Psoas muscle (tissue), 8 donors: ENCODE data around the gene FOXP1. TPM values are rescaled to one million over a fixed set of nuclear protein-coding genes. Genes with fewer than 3 reads are reported as not detected.
A peak's percentile ranks its signal among the peaks of the same experiment; 100 is the strongest.

Experiments used
- ATAC-seq, 4 donors: fragments of 200-7000 bp; cut with Tn5 transposase; one replicate each; pipeline ENCODE4 v1.9.1; 2020; ENCODE audit warnings: moderate library complexity in 3 of 4, mild to moderate bottlenecking in 2 of 4
- DNase-seq, 2 donors: peaks; one replicate each; pipeline ENCODE4 v3.0.0-alpha.2; 2020
- H3K27ac ChIP-seq: fragments of 200-600 bp; one replicate; pipeline ENCODE4 v1.8.0; 2022
- H3K27me3 ChIP-seq, 3 donors: fragments of 200-600 bp in 1 of 3; one replicate each; pipeline versions ENCODE4 v1.6.1 to v1.8.0; 2013 to 2022; ENCODE audit warnings: low read length in 2 of 3, mild to moderate bottlenecking in 2 of 3, moderate library complexity in 1 of 3; ENCODE audit not compliant: insufficient read depth in 3 of 3
- H3K36me3 ChIP-seq, 2 donors: fragments of 200-600 bp in 1 of 2; one replicate each; pipeline versions ENCODE4 v1.6.1 to v1.8.0; 2013 to 2022; ENCODE audit warnings: low read depth in 1 of 2, mild to moderate bottlenecking in 1 of 2, moderate library complexity in 1 of 2; ENCODE audit not compliant: insufficient read depth in 1 of 2
- H3K4me1 ChIP-seq: fragments of 200-600 bp; one replicate; pipeline ENCODE4 v1.8.0; 2022
- H3K4me3 ChIP-seq: fragments of 200-600 bp; one replicate; pipeline ENCODE4 v1.8.0; 2022; ENCODE audit warnings: mild to moderate bottlenecking
- H3K9me3 ChIP-seq: fragments of 200-600 bp; one replicate; pipeline ENCODE4 v1.8.0; 2022
- WGBS, 3 donors: extraction: QIAGEN DNeasy Blood & Tissue Kit; methylation state at CpG; one replicate each; pipeline versions ENCODE4 v1.1.6 to v1.1.7; 2013; 5-methylcytosine and 5-hydroxymethylcytosine counted together
- intact Hi-C, 2 donors: fragments of 100-400 bp; cut with DNase I; formaldehyde crosslinking; loops; one replicate each; pipeline versions ENCODE4 v1.11.0 to v1.14.2; 2022
- polyA plus RNA-seq, 3 donors: library from polyadenylated mRNA; stranded (reverse); fragments of 200-250 nt; gene quantifications; one replicate each; pipeline ENCODE4 v1.2.3, GENCODE V29; 2013
- total RNA-seq, 4 donors: library from RNA; stranded (reverse); fragmentation: NEBNext Ultra II Directional in 2 of 4; extraction: Animal tissue kit (Norgen Biotek cat#: 25700) in 2 of 4; gene quantifications; one replicate each; pipeline versions ENCODE4 v1.2.1 to v1.2.4, GENCODE V29; 2021 to 2023
- TF ChIP-seq, protein P1 (sequence below): fragments of 200-600 bp; IDR thresholded peaks from one replicate; pipeline ENCODE4 v1.8.0; 2022; ENCODE audit warnings: antibody characterized with exemption
- donor health status: healthy with polysubstance abuse.
- donor health status: DM: no; HTN: no; CAD: no; lungs with moderate emphysema.
- donor health status: Bipolar disorder and iron deficiency.
- donor health status: healthy.
- donor health status: DM: yes; HTN: yes; CAD: no.
- donor health status: DM: no; HTN: no; CAD: no.
- donor health status: DM: no; HTN: no; CAD: no.
- donor health status: DM: yes; HTN: yes; CAD: no.

Gene FOXP1
- total and polyA plus RNA-seq, 7 donors: 2.6 to 26.4 (median 15.4) TPM

DNA sequence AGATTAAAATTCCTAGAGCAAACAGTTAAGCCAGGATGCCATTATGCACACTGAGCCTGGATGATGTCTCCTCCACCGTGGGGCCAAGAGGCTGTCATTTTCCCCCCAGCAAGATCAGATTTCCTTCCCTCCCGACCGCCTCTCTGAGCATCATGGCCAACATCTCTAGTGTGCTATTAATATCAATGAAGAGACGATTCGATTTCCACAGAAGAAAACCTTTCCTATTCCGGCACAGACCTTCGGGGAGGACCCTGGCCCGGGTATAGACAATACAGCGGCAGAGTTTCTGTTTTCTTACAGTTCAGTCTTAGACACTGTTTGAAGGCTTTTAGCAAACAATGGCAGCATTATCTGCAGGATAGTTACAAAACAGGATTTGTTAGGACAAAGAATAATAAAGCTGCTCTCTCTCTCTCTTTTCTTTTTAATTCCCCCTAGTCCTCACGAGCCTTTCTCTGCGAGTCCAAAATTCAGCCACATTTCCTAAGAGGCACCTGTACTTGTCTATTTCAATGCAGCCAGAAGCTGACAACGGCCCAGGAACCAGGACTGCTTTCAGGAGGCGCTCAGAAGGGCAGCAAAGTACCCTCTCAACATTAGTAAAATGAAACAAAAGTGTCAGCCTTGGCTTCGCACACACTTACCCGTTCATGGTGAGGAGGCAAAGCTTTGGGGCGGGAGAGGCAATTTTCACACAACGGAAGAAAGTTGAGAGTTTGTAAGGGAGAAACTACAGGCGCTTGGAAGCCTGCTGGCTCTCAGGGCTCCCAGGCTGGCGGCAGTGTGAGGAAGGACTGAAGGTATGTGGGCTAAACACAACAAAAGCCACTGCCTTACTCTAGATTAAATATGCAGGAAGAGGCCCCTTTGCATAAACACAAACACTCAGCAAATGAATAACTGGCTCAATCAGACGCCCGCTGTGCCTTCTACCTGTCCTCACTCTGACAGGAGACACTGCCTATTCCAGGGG lies 278.0 kb downstream of the FOXP1 start:
- peak; percentile 93 to 98 (median 96) for ATAC-seq
- 8 to 12% (median 10%) methylated on average over 21 of the region's 21 CpGs for WGBS, 3 donors
- TF ChIP-seq, protein P1, sequence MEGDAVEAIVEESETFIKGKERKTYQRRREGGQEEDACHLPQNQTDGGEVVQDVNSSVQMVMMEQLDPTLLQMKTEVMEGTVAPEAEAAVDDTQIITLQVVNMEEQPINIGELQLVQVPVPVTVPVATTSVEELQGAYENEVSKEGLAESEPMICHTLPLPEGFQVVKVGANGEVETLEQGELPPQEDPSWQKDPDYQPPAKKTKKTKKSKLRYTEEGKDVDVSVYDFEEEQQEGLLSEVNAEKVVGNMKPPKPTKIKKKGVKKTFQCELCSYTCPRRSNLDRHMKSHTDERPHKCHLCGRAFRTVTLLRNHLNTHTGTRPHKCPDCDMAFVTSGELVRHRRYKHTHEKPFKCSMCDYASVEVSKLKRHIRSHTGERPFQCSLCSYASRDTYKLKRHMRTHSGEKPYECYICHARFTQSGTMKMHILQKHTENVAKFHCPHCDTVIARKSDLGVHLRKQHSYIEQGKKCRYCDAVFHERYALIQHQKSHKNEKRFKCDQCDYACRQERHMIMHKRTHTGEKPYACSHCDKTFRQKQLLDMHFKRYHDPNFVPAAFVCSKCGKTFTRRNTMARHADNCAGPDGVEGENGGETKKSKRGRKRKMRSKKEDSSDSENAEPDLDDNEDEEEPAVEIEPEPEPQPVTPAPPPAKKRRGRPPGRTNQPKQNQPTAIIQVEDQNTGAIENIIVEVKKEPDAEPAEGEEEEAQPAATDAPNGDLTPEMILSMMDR: no peak
- Histone ChIP-seq H3K4me1 (peaks cover 19% of the 10 kb centered on the region), H3K4me3 (peak overlapping the region; percentile 60), H3K27ac (peak overlapping the region; percentile 81), H3K36me3 (no peaks in the 10 kb centered on the region), H3K9me3 (no peaks in the 10 kb centered on the region), H3K27me3 (no peaks in the 10 kb centered on the region)
- peak; percentile 20 to 64 for DNase-seq
- intact Hi-C loops: loop anchor here (2.0 to 10.0 kb wide), 4 partner anchors 243 to 301 kb away; partner anchors contain the start of gene FOXP1 (in 1 of the 2)

DNA sequence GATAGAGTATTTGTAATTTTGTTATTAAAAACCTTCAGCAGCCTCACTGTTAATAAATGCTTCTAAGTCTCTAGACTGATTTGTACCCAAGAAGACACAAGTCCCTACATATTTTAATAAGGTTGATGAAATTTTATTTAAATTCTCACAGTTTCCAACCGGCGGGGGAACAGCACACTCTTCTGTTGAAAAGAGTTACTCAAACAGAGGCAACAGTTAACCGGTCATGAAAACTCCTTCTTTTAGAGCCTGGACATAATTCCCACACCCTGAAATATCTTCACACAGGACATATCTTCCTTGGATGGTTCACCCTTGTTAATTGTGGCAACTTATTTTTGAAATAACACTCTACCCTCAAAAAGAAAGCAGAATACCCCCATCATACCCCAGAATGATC lies 278.8 kb downstream of the FOXP1 start:
- peak in 1 of 4 donors; percentile 45 for ATAC-seq
- WGBS, 3 donors: 20 to 46% (median 31%) methylated on average over 3 of the region's 3 CpGs
- no peak for DNase-seq
- Histone ChIP-seq H3K36me3 (no peaks in the 10 kb centered on the region), H3K4me1 (peaks cover 19% of the 10 kb centered on the region), H3K9me3 (no peaks in the 10 kb centered on the region), H3K4me3 (peak overlapping the region; percentile 60), H3K27me3 (no peaks in the 10 kb centered on the region), H3K27ac (no peak overlapping the region)
- intact Hi-C loops: loop anchor here (2.0 to 10.0 kb wide), 4 partner anchors 242 to 300 kb away; partner anchors contain the start of gene FOXP1 (in 1 of the 2)
- TF ChIP-seq, protein P1: peak; percentile 26

DNA sequence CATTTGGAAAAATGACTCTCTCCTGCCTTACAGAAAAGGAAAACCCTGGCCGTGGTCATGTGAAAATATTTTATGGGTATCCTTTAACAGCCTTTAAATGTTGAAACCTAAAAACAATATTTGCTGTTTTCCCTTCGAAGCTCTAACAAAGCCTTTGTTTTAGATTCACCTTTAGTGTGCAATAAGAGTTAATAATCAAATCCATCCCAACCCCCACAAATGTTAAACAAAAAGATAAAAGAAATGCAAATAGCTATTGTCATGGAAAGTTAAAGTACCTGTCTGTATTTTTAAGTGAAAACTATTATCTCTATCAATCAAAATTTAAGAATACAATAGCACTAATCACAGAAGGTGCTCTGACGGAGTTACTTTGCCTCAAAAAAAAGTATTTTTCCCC lies 279.3 kb downstream of the FOXP1 start:
- ATAC-seq (no peak), DNase-seq (no peak)
- Histone ChIP-seq H3K27ac (no peak overlapping the region), H3K36me3 (no peaks in the 10 kb centered on the region), H3K9me3 (no peaks in the 10 kb centered on the region), H3K27me3 (no peaks in the 10 kb centered on the region), H3K4me3 (no peak overlapping the region), H3K4me1 (peaks cover 19% of the 10 kb centered on the region)
- intact Hi-C loops: loop anchor here (2.0 to 10.0 kb wide), 3 partner anchors 281 to 299 kb away; partner anchors contain the start of gene FOXP1 (in 1 of the 2)
- TF ChIP-seq, protein P1: no peak
- WGBS, 3 donors: 66 to 86% (median 85%) methylated on average over 3 of the region's 3 CpGs

DNA sequence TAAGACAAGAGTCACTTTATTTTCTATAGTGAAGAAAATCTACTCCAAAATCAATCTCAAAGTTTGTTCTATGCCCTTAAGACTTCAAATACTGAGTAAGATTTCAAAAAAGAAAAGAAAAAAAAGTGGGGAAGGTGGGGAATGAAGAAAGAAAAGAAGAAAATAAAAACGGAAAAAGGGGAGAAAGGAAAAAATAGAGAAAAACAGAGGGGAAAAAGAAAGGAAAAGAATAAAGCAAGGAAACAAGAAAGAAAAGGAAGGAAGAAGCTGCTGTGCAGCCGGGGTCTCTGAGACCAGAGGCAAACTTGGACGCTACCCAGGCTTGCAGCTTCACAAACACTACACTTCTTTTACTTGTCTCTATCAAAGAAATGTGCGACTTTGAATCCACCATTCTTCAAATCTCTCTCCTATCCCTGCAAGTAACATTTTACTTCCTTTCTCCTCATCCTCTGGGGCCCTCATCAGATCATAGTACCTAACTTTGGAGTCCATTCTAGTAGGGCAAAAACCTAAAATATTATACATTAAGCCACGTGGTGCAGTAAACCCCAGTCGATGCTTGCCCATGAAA lies 279.8 kb downstream of the FOXP1 start:
- Histone ChIP-seq H3K36me3 (no peaks in the 10 kb centered on the region), H3K27ac (no peak overlapping the region), H3K9me3 (no peaks in the 10 kb centered on the region), H3K4me3 (no peak overlapping the region), H3K4me1 (peaks cover 19% of the 10 kb centered on the region), H3K27me3 (no peaks in the 10 kb centered on the region)
- 58 to 78% (median 70%) methylated on average over 6 of the region's 6 CpGs for WGBS, 3 donors
- DNase-seq (no peak), ATAC-seq (no peak)
- intact Hi-C loops: loop anchor here (2.0 to 10.0 kb wide), 3 partner anchors 281 to 299 kb away; partner anchors contain the start of gene FOXP1 (in 1 of the 2)
- TF ChIP-seq, protein P1: no peak
